HT1080 (cell line): ENCODE data around the gene HAPLN3. TPM values are rescaled to one million over a fixed set of nuclear protein-coding genes. Genes with fewer than 3 reads are reported as not detected.
A peak's percentile ranks its signal among the peaks of the same experiment; 100 is the strongest.

ENCODE experiments used
- DNase-seq: peaks from one replicate; pipeline ENCODE4 v3.0.0-alpha.2; 2015; ENCODE audit warnings: low read depth
- total RNA-seq: library from RNA; depleted of rRNA; stranded (reverse); fragments of >200 nt; shearing (Covaris generic); gene quantifications from 2 replicates; pipeline ENCODE4 v1.2.3, GENCODE V29; 2014

Gene HAPLN3
- total RNA-seq, 1 experiment from 2014 or later: 10.0 TPM

DNA sequence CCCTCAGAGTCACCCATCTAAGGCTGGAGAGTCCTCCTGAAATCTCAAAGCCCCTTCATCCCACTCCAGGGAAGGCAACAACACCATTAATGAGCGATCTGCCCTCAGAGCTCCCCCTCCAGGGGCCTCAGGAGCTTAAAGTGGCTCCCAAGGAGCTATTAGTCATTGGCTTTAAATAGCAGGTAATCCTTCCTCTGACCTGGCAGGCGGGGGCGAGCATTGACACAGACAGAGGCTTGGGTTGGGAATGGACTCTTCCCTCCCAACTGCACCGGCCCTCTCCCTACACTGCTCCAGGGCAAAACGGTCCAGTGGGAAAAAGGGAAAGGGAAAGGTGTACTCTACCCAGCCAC, 16.4 kb upstream of the HAPLN3 start:
- peak; percentile 32 for DNase-seq

- DNase-seq: no peak
Measured at GRCh38 chr15:88909956-88910831, 14.8 kb upstream of the HAPLN3 start.

DNA sequence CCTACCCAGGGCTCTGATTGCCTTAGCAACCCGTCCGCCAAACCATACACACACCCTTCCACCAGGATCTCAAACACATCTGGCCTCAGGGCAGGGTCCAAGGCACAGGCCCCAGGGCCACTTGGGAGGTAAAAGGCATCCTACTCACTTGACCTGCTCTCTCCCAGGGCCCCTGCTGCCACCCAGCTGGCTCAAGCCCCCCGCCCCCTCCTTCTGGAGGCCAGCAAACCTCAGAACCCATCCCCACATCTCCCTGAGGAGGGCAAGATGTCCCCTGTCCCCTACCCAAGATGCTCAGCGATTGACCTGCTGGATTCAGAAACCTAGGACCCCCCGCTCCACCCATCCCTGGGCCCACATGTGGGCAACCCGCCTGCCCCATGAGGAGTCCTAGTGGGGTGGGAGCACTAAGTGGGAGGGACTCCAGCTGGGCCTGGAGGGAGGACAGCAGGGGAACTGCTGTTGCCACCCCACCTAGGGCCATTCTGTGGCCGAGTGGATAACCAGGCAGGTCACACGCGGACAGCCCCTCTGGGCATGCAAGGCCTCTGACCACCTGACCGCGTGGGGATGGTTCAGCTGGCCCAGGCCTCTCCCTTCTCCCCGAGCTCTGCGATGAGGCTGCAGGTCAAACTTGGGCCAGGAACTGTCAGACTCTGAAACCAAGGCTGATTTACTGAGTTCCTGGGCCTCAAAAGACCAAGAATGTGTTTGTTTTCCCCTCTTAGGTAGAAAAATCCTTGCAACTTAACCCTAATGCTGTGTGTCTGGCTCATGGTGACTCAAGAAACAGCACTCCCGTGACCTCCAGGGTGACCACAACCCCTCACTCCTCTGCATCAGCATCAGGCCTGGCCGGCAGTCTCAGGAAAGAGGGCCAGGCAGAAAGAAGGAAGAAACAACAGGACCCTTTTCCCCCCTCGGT, 13.6 kb upstream of the HAPLN3 start:
- DNase-seq: no peak

GRCh38 chr15:88908123-88908522, 12.8 kb upstream of the HAPLN3 start:
- DNase-seq: no peak

GRCh38 chr15:88907111-88907510, 11.8 kb upstream of the HAPLN3 start:
- DNase-seq: no peak

- no peak for DNase-seq
Measured at GRCh38 chr15:88906551-88906950, 11.2 kb upstream of the HAPLN3 start.

DNA sequence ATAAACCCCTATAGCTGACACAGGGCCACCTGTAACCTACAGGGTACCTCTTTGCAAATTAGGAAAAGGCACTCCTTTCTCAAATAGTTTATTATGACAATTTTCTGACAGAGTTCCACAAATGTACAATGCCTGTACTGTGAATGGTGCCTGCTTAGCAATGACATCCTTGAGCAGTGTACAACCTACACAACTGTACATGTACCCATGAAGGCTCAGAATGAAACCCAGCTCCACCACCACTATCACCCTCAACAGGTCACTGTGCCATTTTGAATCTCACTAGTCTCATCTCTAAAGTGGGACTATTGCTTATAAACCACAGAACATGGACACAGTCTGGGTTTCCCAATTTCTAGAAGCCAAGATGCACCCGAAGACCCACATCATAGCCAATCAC, 10.8 kb upstream of the HAPLN3 start:
- no peak for DNase-seq

GRCh38 chr15:88905576-88905975, 10.2 kb upstream of the HAPLN3 start:
- no peak for DNase-seq

DNA sequence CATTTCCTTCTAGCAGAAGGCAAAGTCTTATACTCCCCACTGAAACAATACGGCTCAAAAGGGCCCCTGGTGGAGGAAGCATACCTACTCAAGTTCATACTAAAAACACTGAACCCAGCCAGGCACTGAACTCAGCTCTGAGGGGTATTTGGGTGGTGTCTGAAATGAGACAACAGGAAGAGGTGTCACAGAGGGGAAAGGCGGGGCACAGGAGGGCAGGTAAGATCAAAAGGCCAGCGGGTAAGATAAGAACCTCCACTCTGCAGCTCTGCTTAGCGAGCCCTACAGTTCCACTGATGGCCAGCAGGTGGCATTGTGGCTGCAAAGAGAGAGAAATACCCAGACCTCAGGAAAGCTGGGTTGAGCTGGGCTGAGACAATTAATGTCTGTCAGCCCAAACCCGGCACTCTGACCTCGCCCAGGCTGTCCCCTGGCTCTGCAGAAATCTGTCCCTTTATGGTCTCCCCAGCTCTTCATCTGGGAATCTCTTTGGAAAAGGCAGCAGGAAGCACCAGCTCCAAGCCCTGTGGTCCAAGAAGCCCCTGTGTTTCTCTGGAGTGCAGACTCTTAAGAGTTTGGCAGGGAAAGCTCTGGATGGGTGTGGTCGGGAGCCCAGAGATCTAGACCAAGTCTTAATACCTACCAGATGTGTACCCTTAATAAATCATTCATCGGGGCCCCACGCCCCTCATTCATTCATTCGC, 9.4 kb upstream of the HAPLN3 start:
- DNase-seq: peak; percentile 67

GRCh38 chr15:88904257-88904623, 8.9 kb upstream of the HAPLN3 start:
- DNase-seq: no peak

DNA sequence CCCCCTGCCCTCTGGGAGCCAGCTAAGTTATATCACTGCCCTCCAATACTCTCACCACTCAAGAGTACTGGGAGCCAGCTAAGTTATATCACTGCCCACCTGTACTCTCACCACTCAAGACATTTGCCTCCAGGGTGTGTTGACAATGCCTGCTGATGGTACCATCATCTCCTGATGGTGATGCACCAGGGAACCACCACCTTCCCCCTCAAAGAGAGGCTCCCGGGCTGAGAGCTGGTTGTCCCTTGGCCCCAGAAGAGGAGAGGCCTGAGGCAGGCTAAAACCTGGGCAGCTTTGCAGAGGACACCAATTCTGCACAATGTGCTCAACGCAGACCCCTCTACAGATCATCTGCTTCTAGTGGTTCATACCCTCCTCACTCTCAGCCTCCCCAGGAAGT, 7.5 kb upstream of the HAPLN3 start:
- DNase-seq: no peak

DNA sequence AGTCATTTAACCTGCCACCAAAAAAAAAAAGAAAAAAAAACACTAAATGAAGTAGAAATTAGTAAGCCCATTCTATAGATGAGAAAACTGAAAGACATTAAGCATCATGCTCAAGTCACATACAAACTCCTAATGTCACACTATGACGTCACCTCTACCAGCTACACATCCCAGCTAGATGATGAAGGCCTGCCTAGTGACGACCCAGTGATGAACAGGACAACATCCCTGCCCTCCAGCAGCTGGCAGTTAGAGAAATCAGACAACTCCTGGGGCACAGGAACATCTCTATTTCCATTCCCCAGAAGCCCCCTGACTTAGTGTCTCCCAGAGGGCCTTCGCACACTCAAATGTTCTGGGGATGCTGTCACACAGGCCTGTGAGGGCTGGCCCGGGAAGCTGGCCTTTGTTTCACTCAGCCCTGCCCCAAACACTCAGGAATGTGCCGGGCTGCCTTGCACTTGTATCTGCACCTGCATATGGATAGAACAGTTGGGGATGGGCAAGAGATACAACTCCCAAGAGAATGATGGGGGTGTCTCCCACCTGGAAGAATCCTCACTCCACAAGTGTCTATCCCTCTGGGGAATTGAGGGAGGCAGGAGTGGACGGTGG, 7.0 kb upstream of the HAPLN3 start:
- DNase-seq: no peak

DNA sequence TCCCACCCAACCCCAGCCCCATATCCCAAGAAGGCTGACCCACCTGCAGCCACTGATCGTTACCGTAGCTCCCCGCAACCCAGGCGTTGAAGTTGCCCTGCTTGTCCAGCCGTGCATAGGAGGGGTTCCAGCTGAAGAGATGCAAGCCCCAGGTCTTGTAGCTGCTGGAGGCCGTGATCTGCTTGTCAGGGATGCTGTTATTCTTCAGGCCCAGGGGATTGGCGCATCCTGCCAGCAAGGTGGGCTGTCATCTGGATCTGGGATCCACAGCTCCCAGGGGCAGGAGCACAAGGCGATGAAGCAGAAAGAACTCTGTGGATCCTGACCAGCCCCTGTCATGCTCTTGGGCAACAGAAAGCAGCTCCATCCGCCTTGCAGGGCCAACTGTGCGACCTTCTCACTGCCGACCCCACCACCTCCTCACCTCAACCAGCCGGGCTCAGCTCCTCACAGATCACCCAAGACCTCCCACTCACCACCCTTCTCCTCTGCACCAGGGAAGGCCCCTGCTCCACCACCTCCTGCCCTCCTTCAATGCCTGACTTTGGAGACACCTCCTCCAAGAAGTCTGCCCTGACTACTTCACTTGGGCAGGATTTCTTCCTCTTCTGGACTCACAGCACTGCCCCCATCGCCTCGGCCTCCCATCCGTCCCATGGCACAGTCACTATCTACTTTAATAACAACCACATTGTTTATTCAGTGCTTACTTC, 6.3 kb upstream of the HAPLN3 start:
- no peak for DNase-seq

DNA sequence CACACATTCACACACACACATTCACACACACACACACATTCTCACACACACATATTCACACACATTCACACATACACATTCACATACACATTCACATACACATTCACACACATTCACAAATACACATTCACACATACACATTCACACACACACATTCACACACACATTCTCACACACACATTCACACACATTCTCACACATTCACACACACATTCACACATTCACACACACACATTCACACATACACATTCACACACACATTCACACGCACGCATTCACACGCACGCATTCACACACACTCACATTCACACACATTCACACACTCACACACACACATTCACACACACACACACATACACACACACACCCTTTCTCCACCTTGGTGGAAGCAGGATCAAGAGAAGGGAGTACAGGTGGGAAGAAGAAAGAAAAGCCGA, 5.7 kb upstream of the HAPLN3 start:
- no peak for DNase-seq

- DNase-seq: peak; percentile 37
Measured at GRCh38 chr15:88900309-88900981, 5.1 kb upstream of the HAPLN3 start.

DNA sequence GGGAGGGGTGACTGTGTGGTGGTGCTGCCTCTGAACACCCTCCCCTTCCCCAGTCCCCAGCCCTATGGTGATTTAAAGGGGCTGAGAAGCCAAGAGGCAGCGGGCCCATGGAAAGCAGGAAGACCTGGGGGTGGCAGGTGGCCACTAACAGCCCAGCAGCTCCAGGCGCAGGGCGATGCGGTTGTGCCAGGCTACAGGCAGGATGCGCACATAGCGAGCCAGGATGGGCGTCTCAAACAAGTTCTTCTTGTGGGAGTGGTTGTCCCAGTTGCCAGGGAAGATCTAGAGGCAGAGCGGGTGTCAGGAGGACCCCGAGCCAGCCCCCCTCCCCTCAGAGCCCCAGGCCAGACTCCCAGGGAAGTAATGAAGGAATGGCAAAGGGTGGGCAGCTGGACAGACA, 3.9 kb upstream of the HAPLN3 start:
- DNase-seq: no peak

DNA sequence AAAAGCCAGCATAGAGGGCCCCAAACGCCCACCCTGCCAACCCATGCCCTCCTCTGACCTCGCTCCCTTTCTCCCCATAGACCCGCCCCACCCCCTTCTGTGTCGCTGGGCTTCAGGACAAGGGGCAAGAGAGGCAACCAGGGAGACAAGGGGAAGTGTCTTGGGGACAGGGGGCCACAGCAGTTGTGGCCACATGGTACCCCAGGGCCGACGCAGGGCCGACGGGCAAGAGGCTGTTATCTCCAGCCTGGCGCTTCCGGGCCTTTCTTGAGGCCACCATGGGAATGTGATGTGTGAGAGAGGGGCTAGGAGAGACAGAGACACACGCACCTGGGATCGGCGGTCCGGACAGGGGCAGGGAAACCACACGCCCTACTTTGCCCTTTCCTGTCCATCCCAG, 3.4 kb upstream of the HAPLN3 start:
- no peak for DNase-seq

DNA sequence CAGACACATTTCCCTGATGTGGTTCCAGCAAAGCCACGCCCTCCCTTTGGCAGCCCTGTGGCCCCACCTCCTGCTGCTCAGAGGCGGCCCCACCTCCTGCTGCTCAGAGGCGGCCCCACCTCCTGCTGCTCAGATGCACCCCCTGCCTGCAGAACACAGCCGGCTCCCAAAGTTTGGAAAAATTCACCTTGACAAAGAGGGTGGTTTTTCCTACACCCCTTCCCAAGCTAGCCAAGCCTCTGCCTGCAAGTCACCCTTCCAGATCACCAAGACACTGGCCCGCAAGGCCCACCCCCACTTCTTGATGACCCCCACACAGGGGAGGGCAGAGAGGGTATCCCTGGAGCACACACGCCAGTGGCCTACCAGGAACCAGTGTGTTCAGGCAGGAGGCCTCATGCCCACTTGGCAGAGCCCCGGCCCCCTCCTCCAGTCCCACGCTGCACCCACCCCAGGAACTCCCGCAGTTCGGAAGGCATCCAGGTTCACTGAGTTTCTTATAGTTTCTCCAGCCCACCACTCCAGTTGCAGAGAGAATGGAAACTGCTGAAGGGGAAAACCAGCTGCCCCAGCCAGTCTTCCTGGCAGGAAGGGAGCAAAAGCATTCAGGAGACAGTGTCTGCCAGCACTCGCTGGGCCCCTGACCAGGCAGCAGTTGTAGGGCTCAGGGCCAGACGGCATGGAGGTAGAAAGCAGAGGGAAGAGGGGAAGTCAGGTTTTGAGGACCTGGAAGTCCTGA, 2.3 kb upstream of the HAPLN3 start:
- DNase-seq: peak; percentile 86

DNA sequence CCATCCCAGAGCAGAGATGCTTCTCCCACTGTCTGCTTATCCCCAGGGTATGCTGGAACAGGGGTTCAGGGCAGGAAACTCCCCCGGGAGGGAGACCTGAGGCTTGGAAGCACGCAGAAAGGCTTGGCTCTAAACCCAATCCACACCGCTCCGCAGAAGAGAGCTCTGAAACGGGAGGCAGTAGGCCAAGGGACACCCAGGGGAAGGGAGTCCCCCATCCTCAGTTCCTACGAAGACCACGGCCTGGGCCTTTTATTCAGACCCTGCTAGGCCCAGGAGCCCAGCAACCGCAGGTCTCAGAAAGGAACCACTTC, 1.8 kb upstream of the HAPLN3 start:
- no peak for DNase-seq
